Activated T-cell treated with anti-CD3 and anti-CD28 coated beads, Interleukin-2, amount 50 U/mL, for 48 hours (primary cell): ENCODE data around the gene PLCXD1.

Experiments
- DNase-seq, 2 experiments: peaks; one replicate each; pipeline ENCODE4 v3.0.0-alpha.2; 2020

Gene PLCXD1

DNA sequence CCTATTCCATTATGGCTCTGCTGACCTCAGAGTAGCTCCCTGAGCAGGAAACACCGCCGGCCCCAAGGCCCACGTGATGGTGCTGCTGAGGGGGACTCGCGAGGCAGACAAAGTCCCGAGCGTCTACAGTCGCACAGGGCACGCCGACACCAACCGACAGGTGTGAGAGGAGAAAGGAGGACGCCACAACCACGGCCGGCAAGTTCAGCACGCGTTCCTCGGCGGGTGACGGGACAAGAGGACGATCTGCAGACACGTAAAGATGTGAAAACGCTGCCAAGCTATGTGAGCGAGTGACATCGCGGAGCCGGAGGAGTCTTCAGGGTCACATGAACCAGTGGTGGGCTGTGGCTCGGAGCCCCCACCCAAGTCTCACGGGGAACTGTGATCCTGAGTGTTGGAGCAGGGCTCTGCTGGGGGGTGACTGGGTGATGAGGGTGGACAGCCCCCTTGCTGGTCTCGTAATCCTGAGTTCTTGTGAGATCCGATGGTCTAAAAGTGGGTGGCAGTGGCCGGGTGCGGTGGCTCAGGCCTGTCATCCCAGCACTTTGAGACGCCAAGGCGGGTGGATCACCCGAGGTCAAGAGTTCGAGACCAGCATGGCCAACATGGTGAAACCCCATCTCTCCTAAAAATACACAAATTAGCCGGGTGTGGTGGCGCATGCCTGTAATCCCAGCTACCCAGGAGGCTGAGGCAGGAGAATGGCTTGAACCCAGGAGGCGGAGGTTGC lies 71.6 kb downstream of the PLCXD1 start:
- DNase-seq: no peak
